NCI-H526 (cell line): Measurements from ENCODE around the gene PRR16.
"Not testable (repeated sequence)": the region's sequence is repeated elsewhere in the genome, so short reads cannot be mapped to it uniquely, and the experiment has no call there.

ENCODE experiments used
- DNase-seq, 2 experiments: peaks; one replicate each; lab custom pipeline; 2025; lab: John Stamatoyannopoulos, UW

Gene PRR16

DNA sequence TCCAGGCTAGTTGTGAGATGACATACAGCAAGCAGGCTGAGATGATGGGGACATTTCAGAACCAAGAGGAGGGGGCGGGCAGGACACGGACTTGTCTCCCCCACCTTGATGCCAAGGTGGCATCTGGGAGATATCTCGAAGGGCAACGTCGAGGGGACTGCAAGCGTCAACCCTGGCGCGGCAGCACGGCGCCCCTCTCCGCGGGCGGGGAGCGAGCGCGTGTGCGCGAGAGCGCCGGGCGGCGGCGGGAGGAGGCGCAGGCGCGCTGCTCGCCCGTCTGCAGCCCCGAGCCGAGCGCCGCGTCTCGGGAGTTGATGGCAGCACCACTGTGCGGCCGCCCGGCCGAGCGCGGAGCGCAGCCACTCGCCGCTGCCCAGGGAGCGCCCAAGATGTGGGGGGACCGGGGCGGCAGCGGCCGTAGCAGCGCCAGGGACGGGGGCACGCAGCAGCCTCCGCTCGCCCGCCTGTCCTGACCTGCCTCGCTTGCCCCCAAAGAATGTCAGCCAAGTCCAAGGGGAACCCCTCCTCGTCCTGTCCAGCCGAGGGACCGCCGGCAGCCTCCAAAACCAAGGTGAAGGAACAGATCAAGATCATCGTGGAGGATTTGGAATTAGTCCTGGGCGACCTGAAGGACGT lies at the start of gene PRR16:
TSS of gene PRR16 (plus strand) at position 310 of the 636 bp plus-strand sequence.
- peak in 1 of 2 experiments; percentile 53 for DNase-seq

DNA sequence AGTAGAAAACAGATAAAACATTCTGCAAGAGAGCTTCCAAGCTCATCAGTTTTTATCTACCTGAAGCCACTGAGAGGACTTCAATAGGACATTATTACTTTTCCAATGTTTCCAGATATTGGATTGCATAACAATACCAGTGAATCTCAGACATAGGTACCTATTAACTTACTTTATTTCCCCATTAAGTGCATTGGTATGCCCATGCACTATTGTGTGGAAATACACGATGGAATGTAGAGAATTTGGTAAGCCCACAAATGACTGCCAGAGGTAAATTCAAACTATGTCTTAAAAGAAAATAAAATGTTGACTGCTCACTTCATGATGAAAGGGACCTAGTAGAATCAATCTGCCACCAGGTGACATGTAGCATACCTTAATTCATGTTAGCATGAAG lies 48.1 kb upstream of the PRR16 start:
- no peak for DNase-seq

- no peak for DNase-seq
Measured at GRCh38 chr5:120419127-120419526, 45.0 kb upstream of the PRR16 start.

- not testable (repeated sequence) for DNase-seq
Measured at GRCh38 chr5:120426633-120427275, 37.3 kb upstream of the PRR16 start.

- no peak for DNase-seq
Measured at GRCh38 chr5:120430572-120430971, 33.5 kb upstream of the PRR16 start.

DNA sequence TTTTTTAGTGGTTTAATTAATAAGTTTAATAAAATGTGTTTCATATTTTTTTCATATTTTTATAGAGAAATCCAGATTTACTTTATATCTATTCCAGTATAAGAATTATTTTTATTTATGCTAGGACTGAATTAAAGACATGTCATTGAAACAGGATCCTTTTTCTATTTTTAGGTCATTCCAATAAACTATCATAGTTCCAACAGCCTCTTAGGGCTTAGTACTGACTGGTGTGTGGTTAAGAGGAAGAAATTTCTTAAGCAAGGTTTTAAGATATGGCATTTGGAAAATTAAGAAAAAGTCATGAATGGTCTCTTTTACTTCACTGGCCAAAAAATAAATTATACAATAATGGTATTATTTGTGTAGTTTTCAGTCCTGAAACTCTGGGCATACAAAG lies 31.2 kb upstream of the PRR16 start:
- DNase-seq, result no peak

DNA sequence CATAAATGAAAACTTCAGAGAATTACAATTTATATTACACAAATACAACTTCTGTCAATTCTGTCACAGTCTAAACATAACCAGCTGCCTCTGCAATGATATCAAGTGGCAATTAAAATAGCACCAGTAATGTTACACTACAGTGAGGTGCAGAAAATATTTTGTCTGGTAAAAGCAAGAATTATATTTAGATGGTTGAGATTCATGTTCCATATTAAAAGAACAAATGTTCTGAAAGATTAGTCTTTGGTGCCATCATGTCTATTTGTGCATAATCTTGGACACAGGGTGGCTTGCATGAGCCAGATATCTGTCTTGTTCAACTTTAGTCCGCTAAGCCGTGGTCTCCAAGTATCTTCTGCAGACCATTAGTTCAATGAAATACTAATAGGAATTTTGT lies 29.0 kb upstream of the PRR16 start:
- DNase-seq, result no peak

- DNase-seq, result no peak
Measured at GRCh38 chr5:120436996-120437395, 27.1 kb upstream of the PRR16 start.

- no peak for DNase-seq
Measured at GRCh38 chr5:120442694-120443093, 21.4 kb upstream of the PRR16 start.

GRCh38 chr5:120443607-120444006 lies 20.5 kb upstream of the PRR16 start:
- DNase-seq, result no peak

GRCh38 chr5:120446068-120446492 lies 18.0 kb upstream of the PRR16 start:
- DNase-seq, result no peak

GRCh38 chr5:120446901-120447300 lies 17.2 kb upstream of the PRR16 start:
- DNase-seq, result no peak

- DNase-seq, result no peak
Measured at GRCh38 chr5:120447706-120448239, 16.3 kb upstream of the PRR16 start.

GRCh38 chr5:120449501-120449900 lies 14.6 kb upstream of the PRR16 start:
- no peak for DNase-seq

GRCh38 chr5:120450910-120451309 lies 13.2 kb upstream of the PRR16 start:
- no peak for DNase-seq

GRCh38 chr5:120451445-120451844 lies 12.7 kb upstream of the PRR16 start:
- no peak for DNase-seq

DNA sequence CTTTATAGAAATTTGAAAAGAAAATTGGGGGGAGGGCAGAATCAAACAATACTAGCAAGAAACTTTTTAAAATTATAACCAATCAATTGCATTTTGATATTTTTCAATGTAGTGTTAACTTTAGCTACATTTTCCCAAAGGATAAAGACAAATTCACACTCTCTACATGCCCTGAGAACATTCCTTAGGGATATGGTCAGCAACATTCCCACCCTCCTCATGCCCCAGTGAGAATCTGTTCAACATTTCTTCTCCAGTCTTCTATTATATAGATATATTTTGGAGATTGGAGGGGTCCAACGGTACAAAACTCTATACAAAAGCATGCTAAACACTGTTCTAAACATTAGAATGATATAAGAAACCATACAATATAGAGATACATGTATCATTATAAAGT lies 11.6 kb upstream of the PRR16 start:
- no peak for DNase-seq

DNA sequence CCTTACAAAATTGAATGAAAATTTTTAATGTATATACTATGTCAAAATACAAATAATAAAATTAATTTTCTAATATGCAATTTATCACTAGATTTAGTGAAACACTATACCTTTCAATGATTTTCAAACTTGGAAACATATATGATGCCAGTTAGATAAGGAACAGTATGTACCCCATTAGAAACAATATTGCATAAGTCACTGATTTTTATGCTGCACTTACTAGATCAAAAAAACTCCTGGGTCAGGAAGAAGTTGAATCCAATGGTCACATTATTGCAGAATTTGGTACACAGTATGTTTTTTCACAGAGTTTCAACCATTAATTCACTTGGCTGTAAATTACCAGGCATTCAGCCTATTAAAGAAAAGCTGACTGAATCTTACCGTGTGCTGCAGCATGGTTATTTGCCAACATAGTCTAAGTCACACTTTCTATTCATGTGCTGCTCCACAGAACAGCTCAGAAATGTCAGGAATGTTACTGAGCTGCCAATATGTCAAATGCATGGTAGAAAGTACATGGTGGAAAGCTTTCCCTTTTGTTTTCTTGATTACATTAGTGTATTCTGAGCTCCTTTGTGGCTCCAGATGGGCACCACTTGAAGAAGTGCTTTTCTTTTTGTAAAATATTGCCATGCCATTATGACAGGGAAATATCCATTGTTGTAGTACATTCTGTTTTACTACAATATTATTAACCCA lies 9.9 kb upstream of the PRR16 start:
- DNase-seq, result no peak

DNA sequence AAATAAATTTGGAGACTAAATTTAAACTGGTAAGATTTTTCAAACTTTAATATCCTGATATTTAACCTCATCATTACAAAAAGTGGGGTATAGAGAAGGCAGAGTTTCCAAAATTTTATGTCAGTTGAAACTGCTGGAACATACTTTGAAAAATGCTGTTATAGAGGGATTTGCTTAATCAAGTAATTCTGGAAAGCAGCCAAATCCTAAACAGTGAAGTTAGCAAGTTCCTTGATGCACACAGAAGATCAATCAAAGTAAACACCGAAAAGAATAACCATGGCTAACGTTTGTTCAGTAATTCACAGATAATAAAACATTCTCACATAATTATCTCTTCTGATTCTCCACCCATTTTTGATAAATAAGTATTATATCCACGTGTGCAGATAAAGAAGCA lies 8.1 kb upstream of the PRR16 start:
- DNase-seq, result no peak

DNA sequence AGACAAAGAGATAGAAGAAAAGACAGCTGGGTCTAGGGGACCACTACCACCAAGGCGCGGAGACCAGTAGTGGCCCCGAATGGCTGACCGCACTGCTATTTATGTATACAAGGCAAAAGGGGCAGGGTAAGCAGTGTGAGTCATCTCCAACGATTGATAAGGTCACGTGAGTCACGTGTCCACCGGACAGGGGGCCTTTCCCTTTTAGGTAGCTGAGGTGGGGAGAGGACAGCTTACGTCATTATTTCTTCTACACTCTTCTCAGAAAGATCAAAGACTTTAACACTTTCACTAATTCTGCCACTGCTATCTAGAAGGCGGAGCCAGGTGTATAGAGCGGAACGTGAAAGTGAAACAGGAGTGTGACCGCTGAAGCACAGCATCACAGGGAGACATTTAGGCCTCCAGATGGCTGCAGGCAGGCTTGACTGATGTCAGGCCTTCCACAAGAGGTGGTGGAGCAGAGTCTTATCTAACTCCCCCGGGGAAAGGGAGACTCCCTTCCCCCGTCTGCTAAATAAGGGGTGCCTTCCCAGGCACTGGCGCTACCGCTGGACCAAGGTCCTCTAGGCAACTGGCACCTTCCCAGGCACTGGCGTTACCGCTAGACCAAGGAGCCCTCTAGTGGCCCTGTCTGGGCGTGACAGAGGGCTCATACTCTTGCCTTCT lies 6.1 kb upstream of the PRR16 start:
- peak in 1 of 2 experiments; percentile 48 for DNase-seq

DNA sequence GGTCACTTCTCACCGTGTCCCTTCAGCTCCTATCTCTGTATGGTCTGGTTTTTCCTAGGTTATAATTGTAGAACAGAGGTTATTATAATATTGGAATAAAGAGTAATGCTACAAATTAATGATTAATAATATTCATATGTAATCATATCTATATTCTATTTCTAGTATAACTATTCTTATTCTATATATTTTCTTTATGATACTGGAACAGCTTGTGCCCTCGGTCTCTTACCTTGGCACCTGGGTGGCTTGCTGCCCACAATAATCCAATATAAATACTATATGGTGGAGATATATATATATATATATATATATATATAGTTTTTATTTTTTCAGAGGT lies 5.6 kb upstream of the PRR16 start:
- not testable (repeated sequence) for DNase-seq

DNA sequence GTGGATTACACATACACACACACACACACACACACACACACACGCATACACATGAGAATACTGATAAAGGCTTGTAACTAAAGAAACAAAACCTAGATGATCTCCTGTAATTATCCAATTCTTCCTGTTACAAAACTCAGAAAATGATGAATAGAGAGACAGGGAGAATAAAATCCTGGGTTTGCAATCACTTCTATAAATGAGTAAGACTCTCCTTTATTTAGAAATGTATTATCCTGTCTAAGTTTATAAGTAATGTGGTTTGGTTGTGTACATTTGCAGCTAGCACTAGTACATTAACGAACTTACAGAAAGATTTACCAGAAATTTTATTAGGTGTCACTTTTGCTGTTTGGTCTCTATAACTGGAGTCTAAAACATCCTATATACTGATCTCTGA lies 2.8 kb upstream of the PRR16 start:
- no peak for DNase-seq
